ENCODE results near the gene DACT2. TPM values are rescaled to one million over a fixed set of nuclear protein-coding genes. Genes with fewer than 3 reads are reported as not detected.

DACT2 gene
- total and polyA plus RNA-seq, 10 of the 15 experiments (the other 5 are each of a cell fraction or from before 2014, with no cell fraction given): not detected

DNA sequence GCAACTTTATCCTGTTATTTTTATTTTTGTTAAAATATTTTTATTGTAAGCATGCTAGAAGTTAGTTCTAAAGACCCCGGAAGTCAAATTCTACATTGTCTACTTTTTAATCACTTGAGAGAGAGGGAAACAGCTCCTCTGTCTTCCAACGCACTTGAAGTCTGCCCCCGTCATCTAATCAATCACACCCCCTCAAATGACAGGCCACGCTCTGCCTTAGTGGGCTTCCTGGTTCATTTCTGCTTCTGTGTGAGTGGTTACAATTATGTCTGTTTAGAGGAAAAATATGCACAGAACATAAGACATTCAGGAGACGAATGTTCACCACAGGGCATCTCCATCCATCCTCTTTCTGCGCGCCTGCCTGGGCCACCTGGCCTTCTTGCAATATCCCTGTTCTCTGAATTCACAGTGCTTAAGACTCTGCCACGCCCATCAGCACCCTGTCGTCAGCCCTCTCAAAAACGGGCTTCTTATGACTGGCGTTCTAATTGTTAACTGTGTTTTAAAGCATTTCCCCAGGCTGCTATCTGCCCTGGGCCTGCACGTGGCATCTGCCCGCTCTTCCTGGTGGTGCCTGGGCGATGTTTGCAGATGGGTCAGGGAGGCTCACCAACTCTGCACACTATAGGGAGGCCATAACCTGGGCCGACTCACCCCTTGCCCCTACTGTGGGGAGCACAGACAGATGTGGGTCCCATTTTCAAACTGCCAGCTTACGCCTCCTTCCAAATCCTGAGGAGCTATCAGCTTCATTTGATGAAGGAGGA lies 15.4 kb downstream of the DACT2 start (continued):
- TF ChIP-seq CEBPB (IDR thresholded peaks at IDR 0.05; ENCODE audit: borderline replicate concordance in 1 of 2, low read depth in 2 of 2, low read length in 2 of 2) (no peak), NR2C2 (IDR thresholded peaks at IDR 0.05; ENCODE audit: borderline replicate concordance, control insufficient read depth, insufficient read length, low read depth) (no peak)

DNA sequence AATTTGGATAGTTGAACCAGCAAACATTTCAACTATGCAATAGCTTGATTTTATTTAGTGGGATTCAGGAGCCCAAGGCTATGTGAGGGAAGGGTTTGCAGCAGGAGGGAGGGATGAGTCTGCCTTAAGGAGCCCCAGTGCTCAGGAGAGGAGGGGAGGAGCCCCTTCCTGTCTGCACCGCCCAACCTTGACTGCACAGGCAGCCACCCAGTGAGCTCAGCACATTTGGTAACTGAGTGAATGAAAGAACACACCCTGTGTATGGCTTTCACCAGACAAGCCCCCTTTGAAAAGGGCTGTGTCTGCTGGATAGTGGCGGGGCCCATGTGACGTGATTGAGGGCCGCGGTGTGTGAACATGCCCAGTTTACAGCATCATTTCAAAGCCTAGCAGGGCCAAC lies 17.0 kb downstream of the DACT2 start:
- ATAC-seq (no peak), FAIRE-seq (no peak), DNase-seq (ENCODE audit: low read depth, low spot score) (no peak)
- Histone ChIP-seq H2AFZ (ENCODE audit: control insufficient read depth, low read depth, low read length) (no peak overlapping the region), H3K79me2 (ENCODE audit: control insufficient read depth, insufficient read depth, low read length) (no peaks in the 10 kb centered on the region), H3K4me3 (no peak overlapping the region), H3K9ac (ENCODE audit: control insufficient read depth, insufficient read depth, low read length) (no peak overlapping the region), H3K36me3 (ENCODE audit: control insufficient read depth in 2 of 2, insufficient read depth in 2 of 2, low read length in 1 of 2) (no peaks in the 10 kb centered on the region), H3K4me2 (ENCODE audit: control insufficient read depth, insufficient read depth) (no peak overlapping the region), H4K20me1 (ENCODE audit: control insufficient read depth, insufficient read depth) (no peaks in the 10 kb centered on the region), H3K27ac (ENCODE audit: control insufficient read depth, insufficient read depth) (no peak overlapping the region), H3K4me1 (ENCODE audit: control insufficient read depth, insufficient read depth, low read length) (no peaks in the 10 kb centered on the region), H3K9me3 (replicated peaks; ENCODE audit: control insufficient read depth, insufficient read depth, low read length) (no peaks in the 10 kb centered on the region), H3K27me3 (replicated peaks in 1 of 2; ENCODE audit: control insufficient read depth in 2 of 2, insufficient read depth in 2 of 2, low read length in 1 of 2) (no peaks in the 10 kb centered on the region)
- ChIA-PET POLR2A (no interaction called here), SMC1A (ENCODE audit: uncharacterized antibody, unreplicated experiment) (no interaction called here), RAD21 (ENCODE audit: unreplicated experiment) (no interaction called here), CTCF (no interaction called here)
- intact Hi-C loops (cut with micrococcal nuclease; ENCODE audit: unreplicated experiment): no loop called here
- TF ChIP-seq SMC3 (IDR thresholded peaks at IDR 0.05; ENCODE audit: borderline replicate concordance, low read length): no peak
- no peak for TF ChIP-seq ZSCAN29 (IDR thresholded peaks at IDR 0.05)
- no peak for TF ChIP-seq TCF12 (IDR thresholded peaks at IDR 0.05; ENCODE audit: low read depth, low read length)
- no peak for TF ChIP-seq IKZF1 (conservative IDR thresholded peaks at IDR 0.05)
- no peak for TF ChIP-seq IKZF2 (IDR thresholded peaks at IDR 0.05)
- TF ChIP-seq, protein P1, sequence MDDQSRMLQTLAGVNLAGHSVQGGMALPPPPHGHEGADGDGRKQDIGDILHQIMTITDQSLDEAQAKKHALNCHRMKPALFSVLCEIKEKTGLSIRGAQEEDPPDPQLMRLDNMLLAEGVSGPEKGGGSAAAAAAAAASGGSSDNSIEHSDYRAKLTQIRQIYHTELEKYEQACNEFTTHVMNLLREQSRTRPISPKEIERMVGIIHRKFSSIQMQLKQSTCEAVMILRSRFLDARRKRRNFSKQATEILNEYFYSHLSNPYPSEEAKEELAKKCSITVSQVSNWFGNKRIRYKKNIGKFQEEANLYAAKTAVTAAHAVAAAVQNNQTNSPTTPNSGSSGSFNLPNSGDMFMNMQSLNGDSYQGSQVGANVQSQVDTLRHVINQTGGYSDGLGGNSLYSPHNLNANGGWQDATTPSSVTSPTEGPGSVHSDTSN (IDR thresholded peaks at IDR 0.05; ENCODE audit: insufficient replicate concordance, low read depth, low read length): no peak
- TF ChIP-seq, protein P2, sequence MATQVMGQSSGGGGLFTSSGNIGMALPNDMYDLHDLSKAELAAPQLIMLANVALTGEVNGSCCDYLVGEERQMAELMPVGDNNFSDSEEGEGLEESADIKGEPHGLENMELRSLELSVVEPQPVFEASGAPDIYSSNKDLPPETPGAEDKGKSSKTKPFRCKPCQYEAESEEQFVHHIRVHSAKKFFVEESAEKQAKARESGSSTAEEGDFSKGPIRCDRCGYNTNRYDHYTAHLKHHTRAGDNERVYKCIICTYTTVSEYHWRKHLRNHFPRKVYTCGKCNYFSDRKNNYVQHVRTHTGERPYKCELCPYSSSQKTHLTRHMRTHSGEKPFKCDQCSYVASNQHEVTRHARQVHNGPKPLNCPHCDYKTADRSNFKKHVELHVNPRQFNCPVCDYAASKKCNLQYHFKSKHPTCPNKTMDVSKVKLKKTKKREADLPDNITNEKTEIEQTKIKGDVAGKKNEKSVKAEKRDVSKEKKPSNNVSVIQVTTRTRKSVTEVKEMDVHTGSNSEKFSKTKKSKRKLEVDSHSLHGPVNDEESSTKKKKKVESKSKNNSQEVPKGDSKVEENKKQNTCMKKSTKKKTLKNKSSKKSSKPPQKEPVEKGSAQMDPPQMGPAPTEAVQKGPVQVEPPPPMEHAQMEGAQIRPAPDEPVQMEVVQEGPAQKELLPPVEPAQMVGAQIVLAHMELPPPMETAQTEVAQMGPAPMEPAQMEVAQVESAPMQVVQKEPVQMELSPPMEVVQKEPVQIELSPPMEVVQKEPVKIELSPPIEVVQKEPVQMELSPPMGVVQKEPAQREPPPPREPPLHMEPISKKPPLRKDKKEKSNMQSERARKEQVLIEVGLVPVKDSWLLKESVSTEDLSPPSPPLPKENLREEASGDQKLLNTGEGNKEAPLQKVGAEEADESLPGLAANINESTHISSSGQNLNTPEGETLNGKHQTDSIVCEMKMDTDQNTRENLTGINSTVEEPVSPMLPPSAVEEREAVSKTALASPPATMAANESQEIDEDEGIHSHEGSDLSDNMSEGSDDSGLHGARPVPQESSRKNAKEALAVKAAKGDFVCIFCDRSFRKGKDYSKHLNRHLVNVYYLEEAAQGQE (IDR thresholded peaks at IDR 0.05; ENCODE audit: low read depth, low read length): no peak
- TF ChIP-seq MYC (IDR thresholded peaks at IDR 0.05; ENCODE audit: insufficient read depth, insufficient read length, insufficient replicate concordance, low read length, severe bottlenecking): no peak
- TF ChIP-seq NR2C2 (IDR thresholded peaks at IDR 0.05; ENCODE audit: borderline replicate concordance, control insufficient read depth, insufficient read length, low read depth): no peak
- TF ChIP-seq, protein P3, sequence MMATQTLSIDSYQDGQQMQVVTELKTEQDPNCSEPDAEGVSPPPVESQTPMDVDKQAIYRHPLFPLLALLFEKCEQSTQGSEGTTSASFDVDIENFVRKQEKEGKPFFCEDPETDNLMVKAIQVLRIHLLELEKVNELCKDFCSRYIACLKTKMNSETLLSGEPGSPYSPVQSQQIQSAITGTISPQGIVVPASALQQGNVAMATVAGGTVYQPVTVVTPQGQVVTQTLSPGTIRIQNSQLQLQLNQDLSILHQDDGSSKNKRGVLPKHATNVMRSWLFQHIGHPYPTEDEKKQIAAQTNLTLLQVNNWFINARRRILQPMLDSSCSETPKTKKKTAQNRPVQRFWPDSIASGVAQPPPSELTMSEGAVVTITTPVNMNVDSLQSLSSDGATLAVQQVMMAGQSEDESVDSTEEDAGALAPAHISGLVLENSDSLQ (IDR thresholded peaks at IDR 0.05): no peak
- TF ChIP-seq RB1 (IDR thresholded peaks at IDR 0.05; ENCODE audit: borderline replicate concordance): no peak
- no peak for TF ChIP-seq FOXM1 (IDR thresholded peaks at IDR 0.05; ENCODE audit: low read depth, low read length)
- TF ChIP-seq RELA (IDR thresholded peaks at IDR 0.05; ENCODE audit: borderline replicate concordance, partially characterized antibody): no peak
- BruUV-seq (replicated peaks): no TSS peak
- in situ Hi-C loops (cut with MboI): no loop called here
- WGBS (ENCODE audit: insufficient coverage, insufficient replicate concordance, low lambda C conversion rate, missing lambda C conversion rate): 46% methylated on average over 5 of the region's 5 CpGs
